Esophagus squamous epithelium (tissue), 5 donors: ENCODE measurements around the gene PHLPP1. TPM values are rescaled to one million over a fixed set of nuclear protein-coding genes. Genes with fewer than 3 reads are reported as not detected.

Experiments used
- DNase-seq: peaks from one replicate; lab custom pipeline; 2025; lab: John Stamatoyannopoulos, UW
- H3K27ac ChIP-seq, 4 donors: fragments of 200-600 bp; sonication (generic); one replicate each; pipeline ENCODE4 v1.5.1; 2016 to 2019; ENCODE audit warnings: mild to moderate bottlenecking in 1 of 4
- H3K27me3 ChIP-seq, 4 donors: fragments of 200-600 bp; sonication (generic); 1 replicate in 3 of 4; 2 replicates in 1 of 4; pipeline versions ENCODE4 v1.5.1 to v1.6.0; 2017 to 2021; ENCODE audit warnings: antibody characterized with exemption in 1 of 4
- H3K36me3 ChIP-seq, 3 donors: fragments of 200-600 bp; sonication (generic); one replicate each; pipeline ENCODE4 v1.5.1; 2016 to 2019
- H3K4me1 ChIP-seq, 3 donors: fragments of 200-600 bp; sonication (generic); one replicate each; pipeline ENCODE4 v1.5.1; 2017 to 2019
- H3K4me3 ChIP-seq, 4 donors: fragments of 200-600 bp; sonication (generic); 1 replicate in 3 of 4; 2 replicates in 1 of 4; pipeline ENCODE4 v1.5.1; 2016 to 2019; ENCODE audit warnings: mild to moderate bottlenecking in 2 of 4, moderate library complexity in 1 of 4
- H3K9me3 ChIP-seq, 3 donors: fragments of 200-600 bp; sonication (generic); one replicate each; pipeline ENCODE4 v1.5.1; 2016 to 2019
- POLR2A ChIP-seq, 4 donors: fragments of 450-650 bp; IDR thresholded peaks; one replicate each; pipeline ENCODE4 v1.6.1; 2017; ENCODE audit warnings: antibody characterized with exemption in 4 of 4, mild to moderate bottlenecking in 4 of 4, moderate library complexity in 3 of 4
- WGBS, 2 donors: methylation state at CpG; one replicate each; pipeline ENCODE4 v1.1.5; 2018; 5-methylcytosine and 5-hydroxymethylcytosine counted together
- intact Hi-C: fragments of 100-400 bp; cut with DNase I; formaldehyde crosslinking; loops from one replicate; pipeline ENCODE4 v1.15.0; 2022
- total RNA-seq, 4 donors: library from RNA; depleted of rRNA; stranded (reverse); fragments of >200 nt; gene quantifications; one replicate each; pipeline ENCODE4 v1.1.0, GENCODE V29; 2016
- TF ChIP-seq, protein P1 (sequence below), 6 experiments: fragments of 450-650 bp in 4 of 6; fragments of 200-600 bp in 2 of 6; sonication (generic) in 2 of 6; IDR thresholded peaks; one replicate each; pipeline ENCODE4 v1.5.1; 2016 to 2019; ENCODE audit warnings: antibody characterized with exemption in 6 of 6, mild to moderate bottlenecking in 4 of 6, moderate library complexity in 4 of 6
- donor health status: DM: yes; HTN: yes; CAD: no.

The PHLPP1 gene
- total RNA-seq, 4 donors from 2014 or later = 10.1 to 16.6 (median 14.9) TPM

DNA sequence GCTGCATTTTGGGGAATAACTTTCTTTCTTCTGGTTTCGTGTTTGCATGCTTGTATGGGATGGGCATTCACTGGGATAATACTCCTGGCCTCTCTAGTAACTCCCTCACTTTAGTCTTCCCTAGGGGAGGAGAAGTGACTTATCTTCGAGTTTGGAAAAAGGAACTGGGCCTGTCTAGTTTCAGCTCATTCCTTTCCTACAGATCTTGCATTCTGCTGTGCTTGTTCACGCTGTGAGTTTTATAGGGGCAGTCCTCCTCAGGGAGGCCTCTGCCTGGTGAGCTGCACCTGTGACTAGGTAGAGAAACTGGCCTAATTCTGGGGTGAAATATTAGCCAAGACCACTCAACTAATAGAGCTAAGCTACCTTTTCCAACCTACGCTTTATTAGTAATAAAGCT is 50.9 kb downstream of the PHLPP1 start:
- intact Hi-C loops = no loop called here
- Histone ChIP-seq H3K36me3 (no peaks in the 10 kb centered on the region), H3K27me3 (no peaks in the 10 kb centered on the region), H3K4me1 (peaks cover 0 to 67% (median 21%) of the 10 kb centered on the region in 3 donors), H3K9me3 (no peaks in the 10 kb centered on the region), H3K4me3 (no peak overlapping the region), H3K27ac (peak overlapping the region in 3 of 4 donors; percentile 4 to 73 (median 63))
- no peak for DNase-seq
- TF ChIP-seq POLR2A (IDR thresholded peaks at IDR 0.05) = no peak
- WGBS, 2 donors = 70 to 71% methylated on average over 3 to 4 of the region's 4 CpGs

DNA sequence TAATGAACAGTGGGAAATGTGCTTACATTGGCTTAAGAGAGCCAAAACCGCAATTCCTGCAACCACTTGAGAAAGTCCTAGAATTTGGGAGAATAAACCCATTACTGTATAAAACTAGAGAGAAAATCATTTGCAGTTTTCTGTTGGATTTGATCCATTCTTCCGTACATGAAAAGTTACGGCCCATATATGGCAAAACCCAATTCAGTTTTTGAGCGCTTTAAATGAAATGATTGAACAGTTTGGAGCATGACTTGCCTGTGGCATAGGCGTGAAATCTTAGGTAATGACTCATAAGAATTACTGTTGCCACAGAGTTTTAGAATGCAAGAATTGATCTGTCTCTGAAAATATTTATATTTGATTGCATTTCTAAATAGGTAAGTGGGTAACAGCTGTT is 52.0 kb downstream of the PHLPP1 start:
- Histone ChIP-seq H3K36me3 (no peaks in the 10 kb centered on the region), H3K9me3 (no peaks in the 10 kb centered on the region), H3K4me1 (peaks cover 0 to 67% (median 21%) of the 10 kb centered on the region in 3 donors), H3K4me3 (no peak overlapping the region), H3K27ac (peak overlapping the region in 3 of 4 donors; percentile 52 to 76 (median 73)), H3K27me3 (no peaks in the 10 kb centered on the region)
- no peak for DNase-seq
- no peak for TF ChIP-seq POLR2A (IDR thresholded peaks at IDR 0.05)
- TF ChIP-seq, protein P1, sequence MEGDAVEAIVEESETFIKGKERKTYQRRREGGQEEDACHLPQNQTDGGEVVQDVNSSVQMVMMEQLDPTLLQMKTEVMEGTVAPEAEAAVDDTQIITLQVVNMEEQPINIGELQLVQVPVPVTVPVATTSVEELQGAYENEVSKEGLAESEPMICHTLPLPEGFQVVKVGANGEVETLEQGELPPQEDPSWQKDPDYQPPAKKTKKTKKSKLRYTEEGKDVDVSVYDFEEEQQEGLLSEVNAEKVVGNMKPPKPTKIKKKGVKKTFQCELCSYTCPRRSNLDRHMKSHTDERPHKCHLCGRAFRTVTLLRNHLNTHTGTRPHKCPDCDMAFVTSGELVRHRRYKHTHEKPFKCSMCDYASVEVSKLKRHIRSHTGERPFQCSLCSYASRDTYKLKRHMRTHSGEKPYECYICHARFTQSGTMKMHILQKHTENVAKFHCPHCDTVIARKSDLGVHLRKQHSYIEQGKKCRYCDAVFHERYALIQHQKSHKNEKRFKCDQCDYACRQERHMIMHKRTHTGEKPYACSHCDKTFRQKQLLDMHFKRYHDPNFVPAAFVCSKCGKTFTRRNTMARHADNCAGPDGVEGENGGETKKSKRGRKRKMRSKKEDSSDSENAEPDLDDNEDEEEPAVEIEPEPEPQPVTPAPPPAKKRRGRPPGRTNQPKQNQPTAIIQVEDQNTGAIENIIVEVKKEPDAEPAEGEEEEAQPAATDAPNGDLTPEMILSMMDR (IDR thresholded peaks at IDR 0.05) = no peak
- intact Hi-C loops = no loop called here
- 45 to 53% methylated on average over 5 of the region's 5 CpGs for WGBS, 2 donors

DNA sequence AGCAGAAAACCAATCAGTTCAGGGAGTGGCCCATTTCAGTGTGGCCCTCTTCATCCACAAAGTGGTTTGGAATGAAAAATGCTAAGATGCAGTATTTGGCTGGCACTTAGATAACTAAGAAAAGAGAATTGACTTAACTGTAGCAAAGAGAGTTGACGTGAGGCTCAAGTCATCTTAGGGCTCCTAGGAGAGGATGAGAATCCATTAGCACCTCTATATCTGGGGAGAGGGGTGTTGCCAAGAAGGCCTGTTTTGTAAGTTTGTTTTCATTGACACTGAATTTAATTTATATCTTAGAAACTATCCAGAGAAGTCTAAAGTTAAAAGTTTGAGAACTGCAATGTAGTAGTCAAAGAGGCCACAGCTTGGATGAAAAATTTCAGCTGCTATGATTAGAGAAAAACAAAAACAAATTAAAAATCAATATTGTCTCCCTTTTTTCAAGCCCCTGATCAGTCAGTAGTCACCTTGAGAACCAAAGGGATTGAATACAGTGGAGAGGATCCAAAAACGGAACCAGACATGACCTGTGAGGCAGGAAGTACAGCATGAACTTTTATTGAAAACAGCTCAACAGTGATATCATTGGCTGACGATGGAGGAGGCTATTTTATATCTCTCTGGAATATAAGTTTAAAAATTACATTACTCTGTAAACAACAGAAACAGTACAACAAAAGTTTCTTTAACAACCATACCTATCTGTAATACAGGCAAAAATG is 52.7 kb downstream of the PHLPP1 start:
- H3K36me3 ChIP-seq = no peaks in the 10 kb centered on the region
- H3K27me3 ChIP-seq = no peaks in the 10 kb centered on the region
- no peak for DNase-seq
- peaks cover 0 to 67% (median 21%) of the 10 kb centered on the region in 3 donors for H3K4me1 ChIP-seq
- intact Hi-C loops = no loop called here
- WGBS, 2 donors = 32 to 47% methylated on average over 3 of the region's 3 CpGs
- TF ChIP-seq, protein P1 (IDR thresholded peaks at IDR 0.05) = no peak
- TF ChIP-seq POLR2A (IDR thresholded peaks at IDR 0.05) = no peak
- no peaks in the 10 kb centered on the region for H3K9me3 ChIP-seq
- no peak overlapping the region for H3K4me3 ChIP-seq
- peak overlapping the region; percentile 52 to 76 (median 68) for H3K27ac ChIP-seq

- H3K36me3 ChIP-seq = no peaks in the 10 kb centered on the region
- H3K27me3 ChIP-seq = no peaks in the 10 kb centered on the region
- TF ChIP-seq POLR2A (IDR thresholded peaks at IDR 0.05) = no peak
- TF ChIP-seq, protein P1 (IDR thresholded peaks at IDR 0.05) = no peak
- 44 to 67% methylated on average over 2 of the region's 2 CpGs for WGBS, 2 donors
- peak overlapping the region in 3 of 4 donors; percentile 52 to 76 (median 73) for H3K27ac ChIP-seq
- DNase-seq = no peak
- no peaks in the 10 kb centered on the region for H3K9me3 ChIP-seq
- no peak overlapping the region for H3K4me3 ChIP-seq
- H3K4me1 ChIP-seq = peaks cover 0 to 64% (median 21%) of the 10 kb centered on the region in 3 donors
- intact Hi-C loops = no loop called here
These were observed 53.2 kb downstream of the PHLPP1 start for GRCh38 chr18:62768558-62768943.

DNA sequence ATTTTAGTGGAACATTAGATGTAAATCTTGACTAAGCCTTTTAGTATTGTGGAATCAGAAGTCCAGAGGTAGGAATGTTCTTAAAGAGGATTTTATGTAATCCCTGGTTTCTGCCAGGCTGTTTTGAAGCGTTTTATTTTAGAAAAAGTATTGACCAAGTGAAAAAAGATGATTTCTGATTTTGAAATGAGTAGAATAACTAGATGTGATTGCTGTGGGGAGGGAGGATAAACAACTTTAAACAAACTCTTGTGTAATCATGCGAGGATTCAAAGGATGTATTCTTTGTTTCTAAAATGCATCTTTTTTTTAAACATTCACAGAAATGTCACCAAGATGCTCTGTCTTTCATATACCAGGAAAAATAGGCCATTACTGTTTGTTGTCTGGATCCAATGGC is 53.9 kb downstream of the PHLPP1 start:
- 46 to 51% methylated on average over 2 of the region's 2 CpGs for WGBS, 2 donors
- intact Hi-C loops = no loop called here
- Histone ChIP-seq H3K36me3 (no peaks in the 10 kb centered on the region), H3K4me1 (peaks cover 0 to 61% (median 21%) of the 10 kb centered on the region in 3 donors), H3K9me3 (no peaks in the 10 kb centered on the region), H3K27ac (peak overlapping the region in 1 of 4 donors; percentile 73), H3K27me3 (no peaks in the 10 kb centered on the region), H3K4me3 (no peak overlapping the region)
- no peak for DNase-seq
- TF ChIP-seq, protein P1 (IDR thresholded peaks at IDR 0.05) = no peak
- no peak for TF ChIP-seq POLR2A (IDR thresholded peaks at IDR 0.05)
